ENCODE results near the gene CCDC106.

The CCDC106 gene

GRCh38 chr19:55668603-55669348, 20.8 kb downstream of the CCDC106 start:
- no peak for DNase-seq (ENCODE audit: low read depth, low spot score)

GRCh38 chr19:55669418-55670279, 21.6 kb downstream of the CCDC106 start:
- no peak for DNase-seq (ENCODE audit: low read depth, low spot score)

DNA sequence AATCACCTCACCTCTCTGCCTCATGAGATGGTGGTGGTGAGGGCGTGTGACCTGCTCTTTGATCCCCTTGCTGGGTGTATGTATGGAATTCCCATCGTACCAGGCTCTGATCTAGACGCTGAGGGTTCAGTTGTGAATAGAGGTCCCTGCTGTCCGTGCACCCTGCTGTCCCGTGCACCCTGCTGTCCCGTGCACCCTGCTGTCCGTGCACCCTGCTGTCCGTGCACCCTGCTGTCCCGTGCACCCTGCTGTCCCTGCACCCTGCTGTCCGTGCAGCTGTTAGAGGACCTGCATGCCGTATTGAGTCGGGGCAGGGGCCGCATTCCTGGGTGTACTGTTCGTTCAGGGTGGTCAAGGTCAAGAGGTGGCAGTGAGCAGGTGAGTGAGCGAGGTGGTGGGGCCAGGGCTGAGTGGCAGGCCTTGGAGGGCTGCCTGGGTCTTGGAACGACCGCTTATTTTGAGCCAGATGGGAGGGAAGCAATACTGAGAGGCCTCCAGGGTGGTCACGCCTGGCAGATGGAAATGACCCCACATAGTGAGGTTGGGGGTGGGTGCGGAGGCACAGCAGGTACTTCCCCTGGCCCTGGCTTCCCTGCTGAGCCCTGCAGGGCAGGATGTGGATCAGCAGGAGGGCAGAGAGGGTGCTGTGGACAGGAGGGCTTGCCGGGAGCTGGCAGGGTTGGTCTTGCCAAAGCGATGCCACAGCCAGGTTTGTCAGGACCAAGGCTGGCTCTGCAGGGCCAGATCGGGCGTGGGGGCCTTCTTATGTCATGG, 22.5 kb downstream of the CCDC106 start:
- DNase-seq (ENCODE audit: low read depth, low spot score) = no peak

GRCh38 chr19:55671054-55671378, 23.0 kb downstream of the CCDC106 start:
- no peak for DNase-seq (ENCODE audit: low read depth, low spot score)

- DNase-seq (ENCODE audit: low read depth, low spot score) = no peak
These were observed 24.4 kb downstream of the CCDC106 start for GRCh38 chr19:55672418-55672817.

DNA sequence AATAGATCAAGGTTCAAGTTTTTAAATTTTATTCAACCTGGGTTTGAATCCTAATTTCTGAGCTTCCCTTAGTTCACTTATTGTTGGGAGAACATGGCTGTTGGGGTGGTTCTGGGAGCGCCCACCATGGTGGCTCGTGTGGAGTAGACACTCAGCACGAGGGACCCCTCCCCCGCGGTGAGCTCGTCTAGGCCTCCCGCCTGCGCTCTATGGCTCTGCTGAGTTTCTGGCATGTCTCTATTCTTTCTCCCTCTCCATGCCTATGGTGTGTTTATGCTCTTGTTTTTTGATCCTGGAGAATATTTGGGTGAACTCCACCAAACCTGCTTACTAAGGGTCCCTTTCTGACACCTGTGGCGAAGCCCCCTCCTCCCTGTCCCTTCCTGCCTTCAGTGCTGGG, 25.5 kb downstream of the CCDC106 start:
- DNase-seq (ENCODE audit: low read depth, low spot score) = no peak

- DNase-seq (ENCODE audit: low read depth, low spot score) = no peak
These were observed 25.9 kb downstream of the CCDC106 start for GRCh38 chr19:55673889-55674288.

- DNase-seq (ENCODE audit: low read depth, low spot score) = no peak
These were observed 26.4 kb downstream of the CCDC106 start for GRCh38 chr19:55674459-55674840.

DNA sequence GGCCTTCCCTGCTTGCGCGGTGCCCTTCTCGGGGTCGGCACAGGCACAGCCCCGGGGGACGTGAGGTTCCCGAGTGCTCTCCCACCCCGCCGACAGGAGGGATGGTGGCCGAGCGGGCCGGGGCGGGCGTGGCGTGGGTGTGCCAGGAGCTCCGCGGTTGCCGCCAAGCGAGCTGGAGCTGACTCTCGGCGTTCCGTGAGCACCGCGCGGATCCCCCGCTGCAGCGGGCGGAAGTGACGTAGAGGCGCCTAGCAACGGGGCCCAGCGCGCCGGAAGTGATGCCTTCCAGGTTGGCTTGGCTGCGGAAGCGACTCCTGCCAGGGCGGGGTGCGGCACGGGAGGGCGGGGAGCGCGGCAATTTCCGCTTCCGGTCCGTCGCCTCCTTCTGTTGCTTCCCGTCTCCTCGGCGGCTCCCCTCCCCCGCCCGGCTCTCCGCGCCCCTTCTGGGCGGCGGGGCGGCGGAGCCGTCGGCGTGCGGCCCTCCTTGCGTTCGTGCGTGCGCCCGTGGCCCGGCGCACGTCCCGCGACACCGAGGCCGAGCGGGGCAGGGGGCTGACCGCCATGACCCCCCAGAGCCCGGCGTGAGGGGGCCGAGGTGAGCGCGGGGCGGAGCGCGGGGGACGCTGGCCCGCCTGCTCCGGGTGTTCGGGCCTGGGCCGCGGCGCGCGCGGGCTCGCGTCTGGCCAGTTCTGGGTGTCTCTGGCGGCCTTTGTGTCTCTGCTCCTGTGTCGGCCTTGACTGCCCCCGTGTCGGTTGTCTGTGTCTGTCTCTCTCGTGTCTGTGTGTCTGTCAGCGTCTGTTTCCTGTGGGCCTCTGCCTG, 27.0 kb downstream of the CCDC106 start, which contains the start of gene EPN1:
Gene EPN1, plus strand, starts transcription at position 386 of the 820 bp plus-strand sequence. CDS start 3,402 bp downstream, outside the sequence.
- peak; percentile 86 for DNase-seq (ENCODE audit: low read depth, low spot score)

DNA sequence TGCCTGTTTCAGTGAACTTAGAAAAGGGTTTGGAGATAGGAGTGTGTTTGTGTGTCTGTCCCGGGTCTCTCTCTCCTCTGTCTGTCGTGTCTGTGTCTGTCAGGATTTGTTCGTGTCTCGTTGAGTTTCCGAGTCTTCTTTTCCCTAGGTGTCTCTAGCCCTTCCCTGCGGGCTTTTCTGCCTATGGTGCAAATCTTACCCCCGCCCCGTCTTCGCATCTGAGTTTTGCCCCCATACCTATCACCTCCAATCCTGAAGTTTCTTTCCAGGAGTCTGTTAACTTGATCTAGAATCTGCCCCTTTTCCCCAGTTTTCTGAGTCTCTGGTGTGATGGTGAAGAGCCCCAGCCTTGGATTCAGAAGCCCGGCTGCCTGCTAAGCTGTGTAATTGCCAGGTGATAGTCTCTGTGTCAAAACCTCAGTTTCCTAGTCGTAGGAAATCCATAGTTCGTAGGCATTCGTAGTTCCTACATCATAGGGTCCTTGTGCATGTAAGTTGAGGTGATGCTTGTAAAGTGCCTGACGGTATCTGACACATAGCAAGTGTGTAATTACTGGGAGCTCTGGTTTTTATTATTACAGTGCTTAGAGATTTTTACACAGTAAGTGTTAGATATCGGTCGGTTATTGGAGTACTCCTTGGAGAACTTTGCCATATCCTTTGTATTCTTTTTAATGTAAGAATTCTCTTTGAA, 27.8 kb downstream of the CCDC106 start:
- DNase-seq (ENCODE audit: low read depth, low spot score) = no peak

- DNase-seq (ENCODE audit: low read depth, low spot score) = no peak
These were observed 28.4 kb downstream of the CCDC106 start for GRCh38 chr19:55676383-55676782.

GRCh38 chr19:55676889-55677505, 29.0 kb downstream of the CCDC106 start:
- no peak for DNase-seq (ENCODE audit: low read depth, low spot score)

- no peak for DNase-seq (ENCODE audit: low read depth, low spot score)
These were observed 29.6 kb downstream of the CCDC106 start for GRCh38 chr19:55677572-55678028.

DNA sequence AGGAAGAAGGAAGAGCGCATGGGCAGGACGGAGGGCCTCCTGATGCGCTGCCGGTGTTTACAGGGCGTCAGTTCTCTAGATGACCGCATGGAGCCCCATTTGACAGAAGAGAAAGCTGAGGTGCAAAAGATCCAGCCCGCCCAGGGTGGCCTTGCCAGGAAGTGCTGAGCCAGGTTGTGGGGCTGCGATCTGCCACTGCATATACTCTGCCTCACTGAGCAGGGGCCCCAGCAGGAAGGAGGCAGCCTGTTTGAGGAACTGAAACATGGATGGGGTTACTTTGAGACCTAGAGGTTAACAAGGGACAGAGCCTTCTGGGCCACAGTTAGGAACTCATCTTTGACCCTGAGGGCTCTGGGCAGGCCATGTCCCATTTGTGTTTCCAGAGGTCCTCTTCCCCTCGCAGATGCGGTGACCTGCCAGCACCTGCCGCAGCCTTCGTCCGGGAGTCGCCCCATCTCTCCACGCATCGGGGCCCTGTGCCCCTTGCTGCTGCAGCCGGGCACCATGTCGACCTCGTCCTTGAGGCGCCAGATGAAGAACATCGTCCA, 30.2 kb downstream of the CCDC106 start:
- no peak for DNase-seq (ENCODE audit: low read depth, low spot score)

- no peak for DNase-seq (ENCODE audit: low read depth, low spot score)
These were observed 31.6 kb downstream of the CCDC106 start for GRCh38 chr19:55679343-55680257.

- no peak for DNase-seq (ENCODE audit: low read depth, low spot score)
These were observed 32.5 kb downstream of the CCDC106 start for GRCh38 chr19:55680339-55681130.

- DNase-seq (ENCODE audit: low read depth, low spot score) = no peak
These were observed 33.4 kb downstream of the CCDC106 start for GRCh38 chr19:55681131-55682092.

Data from smooth muscle cell of the brain vasculature (primary cell).